ENCODE data around the gene BET1. TPM values are rescaled to one million over a fixed set of nuclear protein-coding genes. Genes with fewer than 3 reads are reported as not detected.

Gene BET1
- 10 to 100 TPM; 12.7 to 37.0 (median 14.2) TPM for total RNA-seq

- H3K36me3 ChIP-seq, result no peaks in the 10 kb centered on the region
- WGBS, result 1% methylated on average over 37 of the region's 47 CpGs
- H3K9me3 ChIP-seq, result no peaks in the 10 kb centered on the region
- H3K4me3 ChIP-seq, result peak within 1 kb of the TSS; percentile 89
- peak within 1 kb of the TSS; percentile 91 for H3K27ac ChIP-seq
- no peaks in the 10 kb centered on the region for H3K27me3 ChIP-seq
- DNase-seq (ENCODE audit: low spot score in 2 of 2), result peak; percentile 94 to 97
- peak in 2 of 3 donors; percentile 28 to 74 for TF ChIP-seq POLR2AphosphoS5 (IDR thresholded peaks at IDR 0.05)
- no peak for TF ChIP-seq EP300 (IDR thresholded peaks at IDR 0.05)
- TF ChIP-seq POLR2A (IDR thresholded peaks at IDR 0.05), result peak; percentile 7 to 62
- TF ChIP-seq CTCF (IDR thresholded peaks at IDR 0.05), result no peak
- H3K4me1 ChIP-seq, result peaks cover 24% of the 10 kb centered on the region
These were observed at the start of gene BET1 for GRCh38 chr7:94004024-94004951. BET1 (minus strand) TSS chr7:94004355; CDS start chr7:94004216, 139 bp downstream.

GRCh38 chr7:94053532-94053931 is 49.4 kb upstream of the BET1 start:
- no peak overlapping the region for H3K4me3 ChIP-seq
- H3K27ac ChIP-seq, result no peak overlapping the region
- TF ChIP-seq CTCF (IDR thresholded peaks at IDR 0.05), result no peak
- no peak for TF ChIP-seq EP300 (IDR thresholded peaks at IDR 0.05)
- TF ChIP-seq POLR2AphosphoS5 (IDR thresholded peaks at IDR 0.05), result no peak
- TF ChIP-seq POLR2A (IDR thresholded peaks at IDR 0.05), result no peak
- H3K27me3 ChIP-seq, result no peaks in the 10 kb centered on the region
- 80% methylated on average over 2 of the region's 2 CpGs for WGBS
- no peak for DNase-seq (ENCODE audit: low spot score in 2 of 2)
- H3K9me3 ChIP-seq, result no peaks in the 10 kb centered on the region
- no peaks in the 10 kb centered on the region for H3K36me3 ChIP-seq
- H3K4me1 ChIP-seq, result no peaks in the 10 kb centered on the region

GRCh38 chr7:94052398-94053180 is 48.4 kb upstream of the BET1 start:
- no peaks in the 10 kb centered on the region for H3K9me3 ChIP-seq
- no peak overlapping the region for H3K4me3 ChIP-seq
- no peaks in the 10 kb centered on the region for H3K4me1 ChIP-seq
- no peaks in the 10 kb centered on the region for H3K36me3 ChIP-seq
- TF ChIP-seq EP300 (IDR thresholded peaks at IDR 0.05) (no peak), CTCF (IDR thresholded peaks at IDR 0.05) (no peak), POLR2AphosphoS5 (IDR thresholded peaks at IDR 0.05) (no peak), POLR2A (IDR thresholded peaks at IDR 0.05) (no peak)
- WGBS, result 37% methylated on average over 5 of the region's 5 CpGs
- no peaks in the 10 kb centered on the region for H3K27me3 ChIP-seq
- no peak for DNase-seq (ENCODE audit: low spot score in 2 of 2)
- H3K27ac ChIP-seq, result no peak overlapping the region

GRCh38 chr7:94050046-94050445 is 45.9 kb upstream of the BET1 start:
- Histone ChIP-seq H3K36me3 (no peaks in the 10 kb centered on the region), H3K27me3 (no peaks in the 10 kb centered on the region), H3K27ac (no peak overlapping the region), H3K4me1 (no peaks in the 10 kb centered on the region), H3K4me3 (no peak overlapping the region), H3K9me3 (no peaks in the 10 kb centered on the region)
- WGBS, result 73% methylated on average over 4 of the region's 4 CpGs
- TF ChIP-seq POLR2A (IDR thresholded peaks at IDR 0.05) (no peak), POLR2AphosphoS5 (IDR thresholded peaks at IDR 0.05) (no peak), EP300 (IDR thresholded peaks at IDR 0.05) (no peak), CTCF (IDR thresholded peaks at IDR 0.05) (no peak)
- no peak for DNase-seq (ENCODE audit: low spot score in 2 of 2)

- no peaks in the 10 kb centered on the region for H3K4me1 ChIP-seq
- H3K36me3 ChIP-seq, result no peaks in the 10 kb centered on the region
- DNase-seq (ENCODE audit: low spot score in 2 of 2), result no peak
- H3K9me3 ChIP-seq, result no peaks in the 10 kb centered on the region
- no peak overlapping the region for H3K27ac ChIP-seq
- H3K4me3 ChIP-seq, result no peak overlapping the region
- no peaks in the 10 kb centered on the region for H3K27me3 ChIP-seq
- 62% methylated on average over 5 of the region's 5 CpGs for WGBS
- TF ChIP-seq POLR2AphosphoS5 (IDR thresholded peaks at IDR 0.05) (no peak), EP300 (IDR thresholded peaks at IDR 0.05) (no peak), CTCF (IDR thresholded peaks at IDR 0.05) (no peak), POLR2A (IDR thresholded peaks at IDR 0.05) (no peak)
These were observed 45.5 kb upstream of the BET1 start for GRCh38 chr7:94049615-94050014.

Data from suprapubic skin (tissue), 4 donors.